D721Med (cell line): ENCODE data around the gene FNIP1.

Experiments
- DNase-seq: peaks from one replicate; pipeline ENCODE4 v3.0.0; 2011; ENCODE audit warnings: low spot score; ENCODE audit not compliant: insufficient read length
- FAIRE-seq: peaks from 2 replicates; lab custom pipeline; 2011; peaks lifted over from hg19 to GRCh38; lab: Jason Lieb, UNC
- CTCF ChIP-seq: IDR thresholded peaks from 2 replicates; pipeline ENCODE4 v1.5.1; 2012; ENCODE audit warnings: mild to moderate bottlenecking, control low read depth; ENCODE audit not compliant: insufficient read depth; ENCODE audit errors: missing control alignments

The FNIP1 gene

DNA sequence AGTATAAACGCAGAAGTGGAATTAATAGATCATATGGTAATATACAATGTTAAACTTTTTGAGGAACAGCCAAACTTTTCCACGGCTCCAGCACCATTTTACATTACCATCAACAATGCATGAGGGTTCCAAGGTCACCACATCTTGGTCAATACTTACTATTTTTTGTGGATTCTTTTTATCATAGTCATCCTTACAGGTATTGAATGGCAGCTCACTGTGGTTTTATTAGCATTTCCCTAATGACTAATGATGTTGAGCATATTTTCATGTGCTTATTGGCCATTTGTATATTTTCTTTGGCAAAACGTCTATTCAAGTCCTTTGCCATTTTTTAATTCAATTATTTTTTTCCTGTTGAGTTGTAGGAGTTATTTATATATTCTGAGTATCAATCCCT is 147.7 kb downstream of the FNIP1 start:
- DNase-seq (no peak), FAIRE-seq (no peak)
- no peak for TF ChIP-seq CTCF

- FAIRE-seq: no peak
Observed at GRCh38 chr5:131647048-131647769, 149.6 kb downstream of the FNIP1 start.

DNA sequence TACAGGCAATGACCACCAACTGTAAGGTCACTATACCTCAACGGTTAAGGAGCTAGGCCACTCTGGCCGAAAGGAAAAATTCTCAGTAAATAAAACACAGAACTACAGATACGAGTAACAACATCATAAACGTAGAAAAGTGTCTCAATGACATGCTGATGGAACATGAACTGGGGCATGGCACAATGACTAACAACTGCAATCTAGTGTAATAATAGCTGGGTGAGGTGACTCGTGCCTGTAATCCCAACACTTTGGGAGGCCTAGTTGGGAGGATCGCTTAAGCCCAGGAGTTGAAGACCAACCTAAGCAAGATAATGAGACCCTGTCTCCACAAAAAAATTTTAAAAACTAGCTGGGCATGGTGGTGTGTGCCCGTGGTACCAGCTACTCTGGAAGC is 152.0 kb downstream of the FNIP1 start:
- DNase-seq (no peak), FAIRE-seq (no peak)
- TF ChIP-seq CTCF: no peak

More at GRCh38 chr5:131647048-131647769, 149.6 kb downstream of the FNIP1 start:
- no peak for DNase-seq
- no peak for TF ChIP-seq CTCF

DNA sequence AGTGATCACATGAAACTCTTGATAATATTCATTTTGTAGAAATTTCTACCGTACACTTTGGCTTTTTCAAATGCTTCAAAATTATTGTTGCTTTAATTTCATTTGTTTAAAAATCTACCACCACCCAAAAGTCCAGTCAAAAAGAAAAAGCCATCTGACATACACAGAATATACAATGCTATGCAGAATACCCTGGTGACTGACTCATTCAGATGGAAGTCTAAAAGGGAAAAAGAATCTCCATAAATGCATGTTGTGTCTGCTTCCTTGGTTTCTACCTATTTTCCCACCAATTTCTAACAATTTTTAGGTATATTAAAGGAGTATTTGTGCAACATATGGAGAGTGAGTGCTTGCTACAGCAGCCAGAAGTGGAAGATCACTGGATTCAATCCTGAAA is 152.4 kb downstream of the FNIP1 start:
- FAIRE-seq (no peak), DNase-seq (no peak)
- TF ChIP-seq CTCF: no peak

- no peak for TF ChIP-seq CTCF
- no peak for FAIRE-seq
- no peak for DNase-seq
Observed at GRCh38 chr5:131641494-131641893, 155.3 kb downstream of the FNIP1 start.

GRCh38 chr5:131640043-131640856 is 156.6 kb downstream of the FNIP1 start:
- FAIRE-seq (no peak), DNase-seq (no peak)
- TF ChIP-seq CTCF: no peak

- FAIRE-seq: no peak
- no peak for DNase-seq
- TF ChIP-seq CTCF: no peak
Observed at GRCh38 chr5:131639148-131639547, 157.7 kb downstream of the FNIP1 start.
